Embryonic facial prominence (tissue), 1 donor: ENCODE data around the gene PLXNB2.

ENCODE experiments used
- DNase-seq: peaks from one replicate; pipeline ENCODE4 v3.0.0-alpha.2; 2016; ENCODE audit errors: extremely low spot score

The PLXNB2 gene

DNA sequence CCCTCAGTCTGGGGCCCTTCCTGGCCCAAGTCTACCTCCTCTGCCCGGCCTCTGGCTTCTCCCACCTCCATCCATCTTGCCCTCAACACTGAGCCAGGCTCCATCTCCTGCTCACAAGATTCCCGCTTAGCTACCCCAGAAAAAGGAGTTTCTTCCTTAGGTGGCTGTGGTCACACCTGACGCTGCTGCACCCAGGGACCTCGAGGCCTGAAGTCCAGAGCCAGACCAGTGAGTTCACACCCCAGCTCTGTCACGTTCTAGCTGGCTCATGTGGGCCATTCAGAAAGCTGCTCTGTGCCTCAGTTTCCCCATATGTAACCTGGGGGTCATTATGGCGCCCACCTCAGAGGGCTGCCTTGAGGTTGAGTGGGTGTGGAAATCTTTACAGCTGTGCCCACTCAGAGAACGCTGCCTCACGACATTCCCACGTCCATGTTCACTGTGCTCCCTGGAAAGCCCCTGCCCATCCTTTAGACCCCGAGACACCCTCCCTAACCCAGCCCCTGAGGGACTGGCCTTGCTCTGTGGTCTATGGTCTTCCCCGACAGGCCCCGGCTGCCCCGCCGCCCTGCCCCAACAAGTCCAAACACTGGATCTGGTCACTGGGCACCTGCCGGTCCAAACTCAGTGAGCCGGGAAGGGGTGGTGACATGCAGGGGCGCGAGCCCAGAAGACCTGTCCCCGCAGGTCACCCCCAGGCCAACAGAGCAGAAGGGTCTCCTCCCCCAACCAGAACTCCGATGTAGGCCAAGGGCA lies 9.8 kb downstream of the PLXNB2 start:
- DNase-seq = no peak

DNA sequence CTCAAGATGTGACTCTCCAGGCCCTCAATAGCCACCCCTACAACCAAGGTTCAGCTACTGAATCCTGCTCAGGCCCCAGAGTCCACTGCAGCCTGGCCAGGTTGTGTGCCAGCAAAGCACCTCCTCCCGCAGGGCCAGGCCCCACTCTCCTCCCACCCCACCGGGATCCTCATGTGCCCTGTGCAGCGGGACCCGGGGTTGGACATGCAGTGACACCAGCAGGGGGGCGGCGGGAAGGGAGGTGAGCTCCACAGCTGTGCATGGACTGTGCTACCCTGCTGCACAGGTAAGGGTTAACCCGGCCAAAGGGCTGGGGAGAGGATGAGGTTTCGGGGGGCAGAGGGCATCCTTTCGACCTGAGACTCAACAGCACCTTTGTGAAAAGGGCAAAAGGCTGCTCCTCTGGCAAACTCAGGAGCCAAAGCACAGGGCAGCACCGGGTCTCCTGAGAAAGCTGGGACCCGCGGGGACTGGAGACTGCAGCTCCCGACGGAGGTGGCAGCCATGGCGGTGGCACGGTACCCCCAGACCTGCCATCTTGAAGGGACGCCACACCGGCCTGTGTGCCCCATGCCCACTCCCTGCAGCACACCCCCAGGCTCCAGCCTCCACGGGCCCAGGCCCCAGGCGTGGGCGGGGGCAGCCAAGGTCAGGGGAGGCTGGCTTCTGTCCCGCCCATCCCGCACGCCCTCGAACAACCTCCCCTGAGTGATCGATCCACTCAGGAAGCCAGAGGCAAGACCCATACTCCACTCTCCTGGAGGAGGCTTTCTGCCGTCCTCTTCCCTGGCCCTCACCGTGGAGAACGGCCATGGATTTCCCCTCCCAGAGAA lies 10.6 kb downstream of the PLXNB2 start:
- DNase-seq = no peak

DNA sequence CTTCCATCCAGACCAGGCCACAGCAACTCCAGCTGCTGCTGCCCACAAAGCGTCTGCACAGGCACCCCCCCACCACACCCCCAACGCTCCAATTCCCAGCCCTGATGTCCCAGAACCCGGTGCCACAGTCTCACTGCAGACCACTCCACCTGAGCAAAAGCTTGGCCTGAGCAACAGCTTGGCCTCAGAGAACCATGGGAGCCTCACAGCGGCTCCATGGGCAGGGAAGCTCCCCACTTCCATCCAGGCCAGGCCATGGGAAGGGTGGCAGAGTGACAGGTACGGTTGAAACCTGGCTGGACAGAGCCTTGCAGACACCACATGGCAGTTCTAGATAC lies 13.2 kb downstream of the PLXNB2 start:
- DNase-seq = no peak

DNA sequence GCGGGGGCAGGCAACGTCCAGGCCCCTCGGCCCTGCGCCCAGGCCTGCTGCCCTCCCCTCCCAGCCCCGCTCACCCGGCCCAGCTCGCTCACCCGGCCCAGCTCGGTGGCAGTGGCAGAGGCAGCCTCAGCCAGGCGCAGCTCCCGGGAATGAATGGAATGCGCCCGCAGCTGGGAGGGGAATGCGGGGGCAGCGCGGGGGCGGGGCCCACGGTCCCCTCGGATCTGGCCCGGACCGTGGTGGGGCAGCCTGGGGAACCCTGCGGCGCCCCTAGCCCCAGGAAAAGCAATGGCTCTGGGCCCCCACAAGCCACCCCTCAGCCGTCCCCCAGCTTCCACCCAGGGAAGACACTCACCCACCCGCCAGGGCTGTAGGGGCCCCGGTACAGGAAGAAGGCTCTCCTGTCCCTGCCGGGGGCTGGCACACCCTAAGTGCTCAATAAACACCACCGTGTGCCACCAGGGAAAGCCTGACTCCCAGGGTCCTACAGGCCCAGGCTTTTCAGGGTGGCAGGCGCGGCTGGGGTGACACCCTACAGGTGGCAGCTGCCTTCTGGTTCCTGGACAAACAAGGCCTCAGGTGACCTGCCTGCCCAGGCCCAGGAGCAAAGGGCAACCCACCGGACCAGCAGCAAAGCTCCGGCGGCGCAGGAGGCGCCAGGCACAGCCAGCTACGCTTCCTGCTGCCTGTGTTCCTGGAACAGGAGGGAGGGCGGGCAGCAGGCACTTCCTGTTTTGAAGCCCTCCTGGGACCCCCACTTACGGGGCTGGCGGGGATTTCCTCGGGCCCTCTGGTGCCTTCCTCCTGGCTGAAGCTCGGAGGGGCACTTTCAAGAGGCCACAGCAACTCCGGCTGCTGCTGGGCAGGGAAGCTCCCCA lies 13.8 kb downstream of the PLXNB2 start:
- DNase-seq = no peak

DNA sequence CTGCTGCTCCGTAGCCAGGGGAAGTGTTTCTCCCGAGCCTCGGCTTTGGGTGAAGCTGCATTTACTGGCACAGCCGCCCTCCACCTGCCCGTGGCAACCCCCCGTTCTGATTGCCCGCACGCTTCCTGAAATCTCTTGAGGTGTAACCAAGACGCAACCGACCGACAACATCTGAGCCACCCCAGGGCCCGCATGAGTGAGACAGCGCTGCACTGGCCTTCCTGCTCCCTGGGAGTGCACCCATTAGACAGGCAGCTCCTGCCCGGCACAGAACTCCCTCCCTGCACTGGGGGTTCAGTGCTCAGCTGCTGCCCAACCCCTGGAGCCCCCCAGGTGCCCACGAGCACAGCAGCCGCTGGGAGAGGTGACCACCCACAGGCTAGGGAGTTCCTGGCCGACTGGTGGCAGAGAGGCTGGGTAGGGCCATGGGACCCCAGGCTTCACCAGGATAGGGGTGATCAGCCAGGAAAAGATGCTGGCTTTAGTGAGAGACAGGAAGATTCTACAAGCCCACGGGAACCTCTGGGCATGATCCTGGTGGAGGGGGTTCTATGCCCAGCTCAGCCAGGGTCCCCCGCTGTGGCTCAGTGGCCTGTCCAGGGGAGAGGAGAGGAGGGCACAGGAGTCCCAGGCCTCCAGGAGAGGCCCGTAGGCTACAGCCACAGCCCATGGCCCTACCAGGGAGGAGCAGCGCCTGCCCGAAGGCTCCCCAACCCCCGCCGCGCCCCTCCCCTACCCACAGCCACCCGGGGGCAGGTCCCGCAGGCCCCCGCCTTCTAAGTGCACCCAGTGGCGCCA lies 14.6 kb downstream of the PLXNB2 start:
- no peak for DNase-seq

DNA sequence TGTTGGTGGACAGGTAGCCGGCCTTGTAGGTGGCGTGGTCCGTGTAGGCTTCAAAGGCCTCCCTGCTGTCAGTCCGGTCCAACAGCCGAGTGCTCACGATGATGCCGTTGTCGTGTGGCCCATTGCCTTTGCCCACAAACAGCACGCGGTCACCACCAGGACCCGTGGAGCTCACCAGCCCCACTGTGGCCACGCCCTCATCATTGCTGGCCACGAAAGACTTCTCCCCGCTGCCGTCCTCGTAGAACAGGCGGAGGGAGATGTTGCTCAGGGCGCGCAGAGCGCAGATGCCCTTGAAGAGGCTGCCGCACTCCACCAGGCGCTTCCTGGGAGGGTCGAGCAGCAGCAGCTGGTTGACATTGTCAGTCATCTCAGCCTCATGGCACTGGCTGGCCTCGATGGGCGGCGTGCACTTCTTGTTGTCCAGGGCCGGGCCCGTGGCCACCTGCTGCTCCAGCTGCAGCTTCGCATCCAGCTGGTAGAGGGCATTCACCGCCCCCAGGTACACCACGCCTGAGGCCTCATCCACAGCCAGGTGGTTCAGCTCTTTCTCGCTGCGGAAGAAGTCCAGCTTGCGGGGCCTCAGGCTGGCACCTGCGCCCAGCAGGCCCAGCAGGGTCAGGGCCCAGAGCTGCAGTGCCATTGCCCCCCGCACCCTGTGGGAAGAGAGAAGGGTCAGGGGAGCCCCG lies 17.4 kb downstream of the PLXNB2 start:
- DNase-seq = no peak

DNA sequence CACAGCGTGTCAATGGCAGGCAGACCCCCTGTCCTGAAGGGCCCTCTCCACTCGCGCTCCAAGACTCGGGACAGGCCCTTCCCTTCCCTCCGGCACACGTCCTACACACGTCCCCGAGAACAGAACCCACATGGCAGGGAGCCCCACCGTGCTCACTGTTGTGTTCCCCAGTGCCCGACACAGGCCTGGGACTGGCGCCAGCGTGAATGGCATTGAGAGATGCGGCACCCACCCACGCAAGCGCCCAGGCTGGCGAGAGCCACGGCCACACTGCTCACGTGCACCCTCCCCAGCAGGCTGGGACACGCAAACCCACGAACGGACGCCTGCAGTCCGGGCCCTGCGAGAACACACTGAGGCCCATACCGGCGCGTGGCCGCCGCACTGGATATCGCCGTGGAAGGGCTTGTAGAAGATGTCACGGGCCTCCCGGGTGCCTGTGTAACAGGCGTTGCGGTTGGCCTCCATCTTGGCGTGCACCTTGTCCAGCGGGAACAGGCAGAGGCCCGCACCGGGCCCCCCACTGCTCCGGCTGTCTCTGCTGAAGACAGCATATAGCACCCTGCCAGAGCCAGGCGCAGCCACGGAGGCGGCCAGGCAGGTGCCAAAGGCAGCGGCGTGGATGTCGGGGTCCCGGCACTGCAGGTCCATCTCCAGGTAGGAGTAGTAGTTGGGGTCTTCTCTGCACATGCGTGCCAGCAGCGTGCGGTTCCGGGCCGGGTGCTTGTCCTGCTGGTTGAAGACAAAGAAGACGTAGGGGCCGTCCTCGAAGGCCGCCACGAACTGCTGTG lies 18.1 kb downstream of the PLXNB2 start:
- no peak for DNase-seq

DNA sequence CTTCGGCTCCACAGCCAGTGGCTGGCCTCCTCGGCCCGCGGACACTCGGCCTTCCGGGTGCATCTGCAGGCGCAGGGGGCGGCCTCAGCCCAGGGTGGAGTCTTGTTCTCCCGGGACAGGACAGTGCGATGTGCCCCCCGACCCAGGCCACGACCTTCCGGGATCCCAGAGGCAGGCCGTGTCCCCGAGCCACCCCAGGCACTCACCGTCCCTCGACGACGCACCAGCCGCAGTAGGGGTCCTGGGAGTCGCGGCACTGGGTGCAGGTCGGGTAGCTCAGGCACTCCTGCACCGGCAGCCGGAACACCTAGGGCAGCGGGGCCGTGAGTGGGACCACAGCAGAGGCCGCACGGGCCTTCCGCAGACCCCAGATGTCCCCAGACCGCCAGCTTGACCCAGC lies 19.7 kb downstream of the PLXNB2 start:
- DNase-seq = no peak

DNA sequence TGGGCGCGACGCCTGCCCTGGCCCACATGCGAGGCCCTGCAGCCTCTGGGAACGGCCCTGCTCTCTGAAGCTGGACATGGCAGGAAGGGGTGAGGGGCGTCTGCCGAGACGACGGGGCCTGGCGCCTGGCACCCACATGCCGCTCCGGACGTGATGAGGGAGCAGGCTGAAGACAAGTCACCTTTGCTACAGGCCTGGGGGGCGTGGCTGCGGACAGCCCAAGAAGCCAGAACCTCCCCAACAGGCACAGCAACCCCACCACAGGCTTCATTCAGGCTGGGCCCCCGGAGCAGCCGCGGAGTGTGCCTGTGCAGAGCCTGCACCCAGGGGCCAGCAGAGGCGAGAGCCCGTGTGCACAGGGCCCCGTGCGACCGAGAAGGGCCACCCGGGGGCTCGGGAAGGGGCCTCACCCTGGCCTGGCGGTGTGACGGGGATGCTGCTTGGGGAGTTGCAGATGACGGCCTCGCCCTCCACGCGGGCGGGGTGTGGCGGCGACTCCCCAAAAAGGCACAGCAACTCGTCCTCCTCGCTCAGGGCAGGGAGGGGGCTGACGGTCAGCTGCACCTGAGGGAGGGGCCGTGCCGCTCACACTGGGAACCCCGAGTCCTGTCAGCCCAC lies 20.6 kb downstream of the PLXNB2 start:
- no peak for DNase-seq

DNA sequence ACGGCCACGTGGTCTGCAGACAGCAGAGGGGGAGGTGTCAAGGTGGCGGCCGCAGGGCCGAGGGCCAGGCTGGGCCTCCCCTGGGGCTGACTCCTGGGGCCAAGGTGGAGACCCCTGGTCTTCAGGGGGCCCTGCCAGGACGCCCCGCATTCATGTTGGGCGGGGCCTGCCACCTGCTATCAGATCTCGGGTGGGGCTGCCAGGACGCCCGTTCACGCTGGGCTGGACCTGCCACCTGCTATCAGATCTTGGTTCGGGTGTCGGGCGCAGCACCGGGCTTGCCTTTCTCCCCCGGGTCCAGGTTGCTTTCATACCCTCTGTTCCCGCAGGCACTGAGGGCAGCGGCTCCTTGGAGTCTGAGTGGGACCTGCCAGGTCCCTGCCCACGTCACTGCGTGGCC lies 21.2 kb downstream of the PLXNB2 start:
- no peak for DNase-seq

DNA sequence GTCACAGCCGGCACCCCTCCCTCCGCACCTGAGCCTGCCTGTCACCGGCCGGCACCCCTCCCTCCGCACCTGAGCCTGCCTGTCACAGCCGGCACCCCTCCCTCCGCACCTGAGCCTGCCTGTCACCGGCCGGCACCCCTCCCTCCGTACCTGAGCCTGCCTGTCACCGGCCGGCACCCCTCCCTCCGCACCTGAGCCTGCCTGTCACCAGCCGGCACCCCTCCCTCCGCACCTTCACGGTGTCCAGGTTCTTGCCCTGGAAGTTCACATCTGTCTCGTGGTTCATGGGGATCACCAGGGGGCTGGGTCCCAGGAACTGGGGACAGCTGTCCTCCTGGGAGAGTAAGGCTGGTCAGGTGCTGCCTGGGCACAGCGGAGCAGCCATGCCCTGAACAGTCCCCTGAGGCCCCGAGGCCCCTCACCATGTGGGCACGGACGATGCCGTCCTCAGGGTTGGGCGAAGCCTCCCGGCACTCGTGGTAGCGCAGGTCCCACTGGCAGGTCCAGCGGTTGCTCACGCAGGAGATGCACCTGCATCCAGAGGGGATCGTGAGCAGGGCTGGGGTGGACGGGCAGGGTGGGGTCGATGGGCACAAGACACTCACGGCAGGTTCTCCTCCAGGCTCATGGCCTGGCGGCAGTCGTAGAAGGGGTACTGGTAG lies 21.7 kb downstream of the PLXNB2 start:
- no peak for DNase-seq

DNA sequence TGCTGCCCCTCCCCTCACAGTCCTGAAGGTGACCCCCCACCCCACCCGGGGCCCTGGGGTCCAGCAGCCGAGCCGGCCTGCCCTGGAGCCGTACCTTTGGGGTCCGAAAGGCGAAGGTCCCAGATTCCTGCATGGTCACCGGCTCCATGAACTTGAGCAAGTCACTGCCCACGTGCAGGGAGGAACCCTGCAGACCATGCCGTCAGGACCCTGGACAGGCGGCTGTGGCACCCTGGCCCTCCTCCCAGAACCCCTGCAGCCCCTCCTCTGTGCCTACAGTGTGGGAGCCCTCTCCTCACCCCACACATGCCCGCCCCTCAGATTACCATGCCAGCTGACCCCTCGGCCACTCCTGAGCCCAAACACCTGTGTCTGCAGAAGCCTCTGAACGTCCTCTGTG lies 23.0 kb downstream of the PLXNB2 start:
- no peak for DNase-seq

DNA sequence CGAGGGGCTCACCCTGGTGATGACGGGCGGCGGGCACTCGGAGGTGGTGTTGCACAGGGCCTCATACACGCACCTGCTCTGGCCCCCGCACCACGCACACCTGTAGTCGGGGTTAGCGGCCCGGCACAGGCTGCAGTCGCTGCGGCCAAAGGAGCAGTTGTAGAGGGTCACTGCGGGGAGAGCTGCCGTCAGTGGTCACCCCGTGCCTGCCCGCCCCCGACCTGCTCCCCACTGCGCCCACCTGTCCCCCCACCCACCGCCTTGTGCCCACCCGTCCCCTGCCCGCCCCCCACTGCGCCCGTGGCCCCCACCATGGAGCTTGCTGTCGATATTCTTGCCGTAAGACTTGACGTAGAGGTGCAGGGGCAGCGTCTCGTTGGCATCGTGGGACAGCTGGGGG lies 23.6 kb downstream of the PLXNB2 start:
- DNase-seq = no peak

DNA sequence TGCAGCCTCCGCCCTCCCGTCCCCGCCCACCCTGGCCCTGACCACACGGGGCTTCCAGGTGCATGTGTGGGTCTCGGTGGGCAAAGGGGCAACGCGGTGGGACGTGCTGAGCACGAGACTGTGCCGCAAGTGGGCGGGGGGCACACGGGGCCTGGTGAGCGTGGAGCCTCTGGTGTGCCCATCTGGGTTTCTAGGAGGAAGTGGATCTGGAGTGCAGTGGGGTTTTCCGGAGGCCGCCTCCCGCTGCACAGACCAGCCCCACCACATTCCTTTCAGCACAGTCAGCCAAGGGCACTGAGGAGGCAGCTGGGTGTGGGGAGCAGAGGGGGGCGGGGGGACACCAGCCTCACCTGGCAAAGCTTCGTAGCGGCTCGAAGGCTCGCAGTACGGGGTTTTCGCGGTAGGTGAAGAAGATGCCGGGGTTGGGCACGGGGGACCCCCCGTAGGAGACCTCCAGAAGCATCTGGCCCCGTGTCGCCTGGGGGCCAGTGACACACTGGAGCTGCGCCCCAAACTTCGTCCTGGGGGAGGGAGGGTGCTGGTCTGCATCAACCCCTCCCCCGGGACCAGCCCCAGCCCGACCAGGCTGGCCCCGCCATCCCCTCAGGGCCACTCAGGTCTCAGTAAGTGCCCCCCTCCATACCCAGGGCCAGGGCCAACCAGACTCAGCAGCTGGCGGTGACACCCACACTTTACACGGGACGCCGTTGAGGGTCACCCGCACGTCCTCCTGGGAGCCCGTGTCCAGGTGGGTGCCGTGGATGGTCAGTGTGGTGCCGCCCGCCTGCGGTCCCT lies 24.9 kb downstream of the PLXNB2 start:
- DNase-seq = no peak

DNA sequence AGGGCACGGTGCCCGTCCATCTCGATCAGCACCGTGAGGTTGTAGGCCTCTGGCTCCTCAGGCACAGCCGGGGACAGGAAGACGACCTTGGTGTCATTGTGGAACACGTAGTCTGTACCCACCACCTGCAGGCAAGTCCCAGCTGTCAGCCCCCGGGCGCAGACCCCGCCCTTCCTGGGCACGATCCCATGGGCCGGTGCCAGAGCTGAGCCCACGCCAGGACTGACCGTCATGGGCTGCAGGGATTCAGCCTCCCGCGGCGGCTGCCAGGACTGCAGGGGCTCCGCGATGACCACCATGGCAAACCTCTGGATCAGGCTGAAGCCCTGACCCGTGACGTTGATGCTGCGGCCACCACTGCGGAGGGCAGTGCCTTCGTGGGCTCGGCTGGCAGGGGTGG lies 25.5 kb downstream of the PLXNB2 start:
- no peak for DNase-seq

DNA sequence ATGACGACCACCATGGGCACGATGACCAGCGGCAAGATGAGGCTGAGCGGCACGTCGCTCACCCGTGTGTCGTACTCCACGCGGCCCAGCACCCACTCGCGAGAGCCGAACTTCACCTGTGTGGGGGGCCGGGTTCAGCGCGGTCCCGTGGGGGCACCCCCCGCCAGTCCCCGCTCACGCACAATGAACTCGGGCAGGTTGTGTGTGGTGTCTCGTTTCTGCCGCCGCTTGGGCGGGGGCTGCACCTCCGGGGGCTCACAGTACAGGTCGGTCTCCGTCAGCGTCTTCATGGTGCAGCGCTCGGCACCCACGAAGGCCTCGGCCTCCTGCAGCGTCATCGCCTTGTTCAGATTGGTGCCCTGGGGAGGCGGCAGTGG lies 26.1 kb downstream of the PLXNB2 start:
- no peak for DNase-seq

DNA sequence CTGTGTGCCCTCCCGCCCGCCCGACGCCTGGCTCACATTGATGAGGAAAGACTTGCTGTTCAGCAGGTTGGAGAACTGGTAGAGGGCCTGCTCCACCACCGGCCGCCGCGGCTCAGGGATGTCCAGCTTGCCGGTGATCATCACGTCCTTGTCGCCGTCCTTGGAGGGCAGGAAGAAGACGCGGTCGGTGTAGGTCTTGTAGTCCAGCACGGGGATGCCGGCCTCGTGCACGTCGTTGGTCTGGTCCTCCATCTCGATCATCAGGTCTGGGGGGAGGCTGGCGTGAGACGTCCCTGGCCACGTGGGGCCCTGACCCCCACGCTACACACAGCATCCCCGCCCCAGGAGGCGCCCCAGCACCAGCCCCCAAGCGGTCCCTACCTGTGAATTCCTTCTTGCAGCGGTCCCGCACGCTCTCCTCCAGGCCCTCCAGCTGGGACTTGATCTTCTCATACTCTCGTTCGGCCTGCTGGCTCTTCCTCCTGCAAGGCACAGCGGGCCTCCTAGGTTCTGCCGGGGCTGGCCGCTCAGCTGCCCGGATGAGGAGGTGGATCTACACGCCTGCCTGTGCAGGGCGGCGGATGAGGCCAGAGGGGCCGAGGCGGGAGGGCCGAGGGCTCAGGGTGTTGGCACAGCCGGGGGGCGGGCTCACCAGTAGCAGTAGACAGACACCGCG lies 26.6 kb downstream of the PLXNB2 start:
- DNase-seq = no peak
